H1 (cell line): ENCODE data around the gene CCDC51. TPM values are rescaled to one million over a fixed set of nuclear protein-coding genes. Genes with fewer than 3 reads are reported as not detected.

Experiments
- CTCF ChIA-PET: fragments of 300-600 bp; sonication (Branson Sonifier 250); formaldehyde crosslinking; loops from one replicate; lab custom pipeline; 2021; ENCODE audit not compliant: partially characterized antibody; lab: Charles Lee
- POLR2A ChIA-PET: fragments of 300-600 bp; sonication (Branson Sonifier 250); formaldehyde crosslinking; loops from one replicate; lab custom pipeline; 2021; ENCODE audit warnings: inconsistent platforms; ENCODE audit not compliant: partially characterized antibody; lab: Charles Lee
- DNase-seq, 2 experiments: peaks; one replicate each; pipeline versions ENCODE4 v3.0.0 to v3.0.0-alpha.2; 2010 to 2022; ENCODE audit warnings: low spot score in 2 of 2, low read depth in 1 of 2, mixed read lengths in 1 of 2
- FAIRE-seq: peaks from 2 replicates; lab custom pipeline; 2011; peaks lifted over from hg19 to GRCh38; lab: Jason Lieb, UNC
- H2AFZ ChIP-seq: 2 replicates; pipeline ENCODE4 v1.8.1; 2012; ENCODE audit warnings: low read length, inconsistent platforms
- H2AK5ac ChIP-seq: 2 replicates; pipeline ENCODE4 v1.6.1; 2013; ENCODE audit warnings: low read depth, low read length
- H2BK120ac ChIP-seq: replicated peaks from 2 replicates; pipeline ENCODE3; 2013; ENCODE audit warnings: low read depth, low read length, inconsistent platforms
- H2BK12ac ChIP-seq: 2 replicates; pipeline ENCODE4 v1.6.1; 2013; ENCODE audit warnings: low read depth, low read length
- H2BK15ac ChIP-seq: 2 replicates; pipeline ENCODE4 v1.6.1; 2013; ENCODE audit warnings: low read length
- H2BK20ac ChIP-seq: 2 replicates; pipeline ENCODE4 v1.6.1; 2013; ENCODE audit warnings: low read length
- H2BK5ac ChIP-seq: 2 replicates; pipeline ENCODE4 v1.6.1; 2013; ENCODE audit warnings: low read depth, low read length
- H3K14ac ChIP-seq: 2 replicates; pipeline ENCODE4 v1.6.1; 2013; ENCODE audit warnings: inconsistent platforms; ENCODE audit not compliant: insufficient read length
- H3K18ac ChIP-seq: 2 replicates; pipeline ENCODE4 v1.6.1; 2013; ENCODE audit warnings: low read length; ENCODE audit errors: extremely low read depth
- H3K23ac ChIP-seq: 2 replicates; pipeline ENCODE4 v1.6.1; 2013; ENCODE audit warnings: inconsistent platforms; ENCODE audit not compliant: insufficient read length
- H3K23me2 ChIP-seq: 2 replicates; pipeline ENCODE4 v1.6.1; 2013; ENCODE audit warnings: low read depth, low read length
- H3K27ac ChIP-seq: 2 replicates; pipeline ENCODE4 v1.6.1; 2011; ENCODE audit warnings: low read depth, low read length, inconsistent platforms
- H3K27me3 ChIP-seq, 4 experiments: replicated peaks in 1 of 4; 1 replicate in 1 of 4; 2 replicates in 3 of 4; pipeline versions ENCODE4 v1.6.1 to v1.8.1; 2011 to 2013; ENCODE audit warnings: low read length in 3 of 4, mild to moderate bottlenecking in 3 of 4, inconsistent platforms in 2 of 4, mixed read lengths in 2 of 4, moderate library complexity in 1 of 4; ENCODE audit not compliant: control insufficient read depth in 3 of 4, insufficient read depth in 3 of 4; ENCODE audit errors: extremely low read depth in 1 of 4
- H3K36me3 ChIP-seq, 4 experiments: 2 replicates each; pipeline versions ENCODE4 v1.6.1 to v1.8.1; 2011 to 2013; ENCODE audit warnings: mild to moderate bottlenecking in 4 of 4, low read length in 3 of 4, moderate library complexity in 2 of 4, control low read depth in 1 of 4, inconsistent platforms in 1 of 4; ENCODE audit not compliant: insufficient read depth in 4 of 4, control insufficient read depth in 2 of 4
- H3K4ac ChIP-seq: replicated peaks from 2 replicates; pipeline ENCODE3; 2013; ENCODE audit warnings: low read length, low read depth, mixed read lengths, inconsistent platforms; ENCODE audit not compliant: insufficient read length
- H3K4me1 ChIP-seq, 4 experiments: replicated peaks in 1 of 4; 1 replicate in 1 of 4; 2 replicates in 3 of 4; pipeline versions ENCODE4 v1.6.1 to v1.8.1; 2011 to 2013; ENCODE audit warnings: low read length in 3 of 4, inconsistent platforms in 2 of 4, mixed read lengths in 1 of 4; ENCODE audit not compliant: insufficient read depth in 4 of 4, control insufficient read depth in 3 of 4
- H3K4me2 ChIP-seq, 2 experiments: 2 replicates each; pipeline versions ENCODE4 v1.6.1 to v1.8.1; 2011 to 2013; ENCODE audit warnings: low read depth in 2 of 2, low read length in 2 of 2, control low read depth in 1 of 2, inconsistent platforms in 1 of 2, mild to moderate bottlenecking in 1 of 2; ENCODE audit not compliant: insufficient read depth in 1 of 2
- H3K4me3 ChIP-seq, 4 experiments: fragments of 200-600, 300-600 bp in 1 of 4; sonication (generic), shearing (Covaris generic), sonication (Bioruptor Twin) in 1 of 4; 2 replicates each; pipeline versions ENCODE4 v1.5.1 to v1.8.1; 2011 to 2016; ENCODE audit warnings: low read length in 4 of 4, low read depth in 3 of 4, control low read depth in 2 of 4, inconsistent platforms in 2 of 4, mild to moderate bottlenecking in 2 of 4, mixed read lengths in 1 of 4, moderate library complexity in 1 of 4; ENCODE audit not compliant: insufficient read depth in 2 of 4; ENCODE audit errors: extremely low read depth in 1 of 4
- H3K56ac ChIP-seq: replicated peaks from 2 replicates; pipeline ENCODE3; 2013; ENCODE audit warnings: low read depth, mild to moderate bottlenecking, mixed read lengths, low read length, inconsistent platforms; ENCODE audit not compliant: insufficient read length
- H3K79me1 ChIP-seq: 2 replicates; pipeline ENCODE4 v1.6.1; 2013; ENCODE audit warnings: low read depth, low read length, control low read depth
- H3K79me2 ChIP-seq, 2 experiments: 2 replicates each; pipeline versions ENCODE4 v1.6.1 to v1.8.1; 2012 to 2013; ENCODE audit warnings: low read length in 2 of 2, mild to moderate bottlenecking in 2 of 2, inconsistent platforms in 1 of 2; ENCODE audit not compliant: insufficient read depth in 2 of 2, control insufficient read depth in 1 of 2
- H3K9ac ChIP-seq, 4 experiments: replicated peaks in 1 of 4; 1 replicate in 1 of 4; 2 replicates in 3 of 4; pipeline versions ENCODE4 v1.6.1 to v1.8.1; 2011 to 2013; ENCODE audit warnings: low read depth in 3 of 4, low read length in 3 of 4, control low read depth in 2 of 4, mild to moderate bottlenecking in 2 of 4, moderate library complexity in 2 of 4, inconsistent platforms in 1 of 4; ENCODE audit errors: extremely low read depth in 1 of 4
- H3K9me3 ChIP-seq, 2 experiments: 2 replicates each; pipeline versions ENCODE4 v1.6.1 to v1.8.1; 2012 to 2013; ENCODE audit warnings: mild to moderate bottlenecking in 2 of 2, moderate library complexity in 2 of 2, control low read depth in 1 of 2, inconsistent platforms in 1 of 2, low read depth in 1 of 2, low read length in 1 of 2, mixed read lengths in 1 of 2; ENCODE audit not compliant: insufficient read depth in 2 of 2
- H4K20me1 ChIP-seq, 2 experiments: replicated peaks in 1 of 2; 2 replicates each; pipeline versions ENCODE3 to v1.8.1; 2011 to 2013; ENCODE audit warnings: inconsistent platforms in 2 of 2, low read length in 2 of 2, mild to moderate bottlenecking in 1 of 2; ENCODE audit not compliant: insufficient read depth in 2 of 2, control insufficient read depth in 1 of 2
- H4K5ac ChIP-seq: 2 replicates; pipeline ENCODE4 v1.6.1; 2013; ENCODE audit warnings: low read length, low read depth, mixed read lengths, inconsistent platforms; ENCODE audit not compliant: insufficient read length
- H4K8ac ChIP-seq: 2 replicates; pipeline ENCODE4 v1.8.0; 2013; ENCODE audit warnings: mild to moderate bottlenecking, moderate library complexity, low read length, inconsistent platforms; ENCODE audit not compliant: insufficient read depth; ENCODE audit errors: extremely low read depth
- H4K91ac ChIP-seq: replicated peaks from 2 replicates; pipeline ENCODE3; 2013; ENCODE audit warnings: low read length, mixed read lengths, inconsistent platforms; ENCODE audit not compliant: insufficient read length
- CEBPB ChIP-seq: IDR thresholded peaks from 2 replicates; pipeline ENCODE4 v1.6.1; 2012; ENCODE audit warnings: low read depth, low read length
- CREB1 ChIP-seq: IDR thresholded peaks from 2 replicates; pipeline ENCODE4 v1.6.1; 2012; ENCODE audit warnings: inconsistent platforms
- EP300 ChIP-seq, 2 experiments: IDR thresholded peaks; 1 replicate in 1 of 2; 2 replicates in 1 of 2; pipeline ENCODE4 v1.6.1; 2011 to 2012; ENCODE audit warnings: low read depth in 2 of 2, low read length in 2 of 2, mild to moderate bottlenecking in 2 of 2, borderline replicate concordance in 1 of 2, inconsistent platforms in 1 of 2, moderate library complexity in 1 of 2
- HDAC2 ChIP-seq, 2 experiments: fragments of 300-600 bp in 1 of 2; sonication (generic) in 1 of 2; IDR thresholded peaks; 2 replicates each; pipeline ENCODE4 v1.6.1; 2011 to 2012; ENCODE audit warnings: low read depth in 2 of 2, low read length in 2 of 2, mild to moderate bottlenecking in 2 of 2, moderate library complexity in 2 of 2, borderline replicate concordance in 1 of 2, inconsistent platforms in 1 of 2
- NRF1 ChIP-seq: IDR thresholded peaks from 2 replicates; pipeline ENCODE4 v1.6.1; 2011; ENCODE audit warnings: mild to moderate bottlenecking, low read depth, low read length, improper control_type of control experiment
- RAD21 ChIP-seq, 2 experiments: IDR thresholded peaks in 1 of 2; conservative IDR thresholded peaks in 1 of 2; 2 replicates each; pipeline ENCODE4 v1.6.1; 2011; ENCODE audit warnings: low read depth in 2 of 2, low read length in 2 of 2, improper control_type of control experiment in 1 of 2, inconsistent platforms in 1 of 2, mild to moderate bottlenecking in 1 of 2, moderate library complexity in 1 of 2
- SP1 ChIP-seq: IDR thresholded peaks from 2 replicates; pipeline ENCODE4 v1.6.1; 2011; ENCODE audit warnings: low read depth, low read length
- WGBS, 2 experiments: shearing (Covaris generic) in 1 of 2; methylation state at CpG; one replicate each; pipeline versions ENCODE4 v1.1.6 to v1.1.7; 2013 to 2015; ENCODE audit warnings: low lambda C conversion rate in 2 of 2, mixed read lengths in 2 of 2, inconsistent platforms in 1 of 2, low coverage in 1 of 2, missing lambda C conversion rate in 1 of 2; ENCODE audit not compliant: insufficient replicate concordance in 2 of 2, insufficient coverage in 1 of 2, insufficient read length in 1 of 2; ENCODE audit errors: extremely low coverage in 1 of 2, missing lambda C conversion rate in 1 of 2; 5-methylcytosine and 5-hydroxymethylcytosine counted together
- polyA plus RNA-seq, 7 experiments: library from polyadenylated mRNA; depleted of rRNA in 3 of 7; stranded (reverse) in 5 of 7; unstranded in 2 of 7; fragments of >200 nt in 5 of 7; fragments of 200-250 nt in 2 of 7; gene quantifications; 1 replicate in 5 of 7; 2 replicates in 1 of 7; 4 replicates in 1 of 7; pipeline versions ENCODE4 v1.2.1 to v1.2.3, GENCODE V29; 2011 to 2013; ENCODE audit warnings: missing spikeins in 2 of 7, mixed read lengths in 2 of 7
- total RNA-seq: library from RNA; stranded (reverse); fragmentation: NEBNext Ultra II Directional; extraction: Animal tissue kit (Norgen Biotek cat#: 25700); gene quantifications from 2 replicates; pipeline ENCODE4 v1.2.1, GENCODE V29; 2021
- TF ChIP-seq, protein P1 (sequence below), 3 experiments: IDR thresholded peaks; 1 replicate in 2 of 3; 2 replicates in 1 of 3; pipeline versions ENCODE4 v1.5.1 to v1.6.1; 2011; ENCODE audit warnings: low read length in 3 of 3, mild to moderate bottlenecking in 3 of 3, inconsistent platforms in 2 of 3, low read depth in 1 of 3, moderate library complexity in 1 of 3; ENCODE audit not compliant: insufficient read depth in 1 of 3; ENCODE audit errors: control extremely low read depth in 1 of 3

The CCDC51 gene
- total and polyA plus RNA-seq, 2 of the 8 experiments (the other 6 are each of a cell fraction or from before 2014, with no cell fraction given) = 21.3 to 21.4 TPM

DNA sequence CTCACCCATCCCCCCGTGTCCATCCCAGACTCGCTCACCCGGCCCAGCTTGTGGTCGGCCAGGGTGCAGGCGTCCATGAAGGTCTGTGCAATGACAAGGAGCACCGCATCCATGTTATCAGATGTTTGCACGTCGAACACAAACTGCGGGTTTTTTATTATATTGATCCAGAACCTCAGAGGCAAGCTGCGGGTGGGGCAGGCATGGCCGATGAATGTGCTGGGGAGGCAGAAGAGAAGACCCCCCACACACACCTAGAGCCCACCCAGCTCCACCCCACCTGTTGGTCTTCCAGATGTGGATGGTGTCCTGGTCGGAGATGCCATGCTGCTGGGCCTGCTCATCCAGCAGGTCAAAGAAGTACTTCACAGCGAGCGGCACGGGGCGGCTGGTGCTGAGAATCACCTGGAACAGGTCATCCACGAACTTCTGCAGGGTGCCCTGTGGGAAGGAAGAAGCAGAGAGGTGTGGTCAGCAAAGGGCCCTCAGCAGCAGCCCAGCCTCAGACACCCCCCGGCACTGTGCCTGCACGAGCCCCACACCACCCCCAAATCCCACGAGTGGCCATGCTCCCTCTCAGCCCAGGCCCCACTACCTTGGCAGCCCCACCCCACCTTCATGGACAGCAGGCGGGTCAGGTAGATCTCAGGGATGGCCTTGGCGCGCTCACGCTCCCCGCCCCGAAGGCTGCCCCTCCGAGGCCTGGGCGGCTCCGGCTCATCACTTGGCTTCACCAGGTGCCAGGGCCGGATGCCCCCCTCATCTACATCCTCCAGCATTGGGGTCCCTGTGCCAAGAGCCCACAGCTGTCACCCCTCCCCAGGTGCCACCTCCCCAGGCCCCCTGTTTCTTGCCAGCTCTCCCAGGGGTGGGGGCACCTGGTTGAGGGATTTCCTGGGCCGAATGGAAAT is 30.4 kb downstream of the CCDC51 start:
- Histone ChIP-seq H2BK15ac (no peak overlapping the region), H2BK20ac (no peak overlapping the region), H2BK5ac (no peak overlapping the region), H3K9me3 (no peaks in the 10 kb centered on the region), H3K4ac (no peak overlapping the region), H3K27me3 (no peaks in the 10 kb centered on the region), H3K27ac (no peak overlapping the region), H3K79me1 (no peaks in the 10 kb centered on the region; the same call in 1 of the 2 replicates), H4K5ac (no peak overlapping the region), H3K4me1 (no peaks in the 10 kb centered on the region), H3K56ac (no peak overlapping the region), H3K18ac (no peak overlapping the region), H3K79me2 (no peaks in the 10 kb centered on the region), H3K9ac (no peak overlapping the region), H2AK5ac (no peak overlapping the region), H2BK12ac (no peak overlapping the region), H2AFZ (no peak overlapping the region), H3K23ac (no peak overlapping the region), H3K4me3 (no peak overlapping the region), H3K4me2 (no peak overlapping the region), H2BK120ac (no peak overlapping the region), H3K23me2 (no peaks in the 10 kb centered on the region), H3K14ac (no peak overlapping the region), H4K20me1 (peaks cover 7 to 43% of the 10 kb centered on the region in 2 experiments), H3K36me3 (peaks cover 69 to 91% (median 88%) of the 10 kb centered on the region in 4 experiments), H4K8ac (peak overlapping the region; percentile 57), H4K91ac (no peak overlapping the region)
- ChIA-PET POLR2A (interaction anchor here (1.1 to 31.5 kb wide), 4 partner anchors 2 to 53 kb away, joined by 3 to 650 read pairs (median 326); partner anchors contain the start of gene PLXNB1), CTCF (interaction anchor here (0.7 to 7.7 kb wide), 14 partner anchors 9 to 217 kb away, joined by 3 to 130 read pairs (median 8); no protein-coding TSS in a partner anchor)
- DNase-seq = no peak
- FAIRE-seq = no peak
- WGBS, 2 experiments = 92% methylated on average over 26 of the region's 31 CpGs; no CpG with 5 or more reads in 1 of the 2 experiments
- TF ChIP-seq EP300 (IDR thresholded peaks at IDR 0.05; ENCODE audit: borderline replicate concordance in 1 of 2, low read depth in 2 of 2, low read length in 2 of 2) (no peak), NRF1 (no peak), RAD21 (IDR thresholded peaks at IDR 0.05 in 1 of 2, conservative IDR thresholded peaks at IDR 0.05 in 1 of 2; ENCODE audit: low read depth in 2 of 2, low read length in 2 of 2) (no peak), CREB1 (no peak), HDAC2 (IDR thresholded peaks at IDR 0.05; ENCODE audit: borderline replicate concordance in 1 of 2, low read depth in 2 of 2, low read length in 2 of 2) (no peak), CEBPB (no peak), SP1 (no peak)
- TF ChIP-seq, protein P1, sequence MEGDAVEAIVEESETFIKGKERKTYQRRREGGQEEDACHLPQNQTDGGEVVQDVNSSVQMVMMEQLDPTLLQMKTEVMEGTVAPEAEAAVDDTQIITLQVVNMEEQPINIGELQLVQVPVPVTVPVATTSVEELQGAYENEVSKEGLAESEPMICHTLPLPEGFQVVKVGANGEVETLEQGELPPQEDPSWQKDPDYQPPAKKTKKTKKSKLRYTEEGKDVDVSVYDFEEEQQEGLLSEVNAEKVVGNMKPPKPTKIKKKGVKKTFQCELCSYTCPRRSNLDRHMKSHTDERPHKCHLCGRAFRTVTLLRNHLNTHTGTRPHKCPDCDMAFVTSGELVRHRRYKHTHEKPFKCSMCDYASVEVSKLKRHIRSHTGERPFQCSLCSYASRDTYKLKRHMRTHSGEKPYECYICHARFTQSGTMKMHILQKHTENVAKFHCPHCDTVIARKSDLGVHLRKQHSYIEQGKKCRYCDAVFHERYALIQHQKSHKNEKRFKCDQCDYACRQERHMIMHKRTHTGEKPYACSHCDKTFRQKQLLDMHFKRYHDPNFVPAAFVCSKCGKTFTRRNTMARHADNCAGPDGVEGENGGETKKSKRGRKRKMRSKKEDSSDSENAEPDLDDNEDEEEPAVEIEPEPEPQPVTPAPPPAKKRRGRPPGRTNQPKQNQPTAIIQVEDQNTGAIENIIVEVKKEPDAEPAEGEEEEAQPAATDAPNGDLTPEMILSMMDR (IDR thresholded peaks at IDR 0.05; ENCODE audit: control extremely low read depth in 1 of 3, insufficient read depth in 1 of 3, low read depth in 1 of 3, low read length in 3 of 3) = no peak
